Activated CD8-positive, alpha-beta memory T cell treated with anti-CD3 and anti-CD28 coated beads, Interleukin-2, amount 10 ng/mL, durations not matched to agents 7 days and 5 days (primary cell): ENCODE data around the gene CANT1. TPM values are rescaled to one million over a fixed set of nuclear protein-coding genes. Genes with fewer than 3 reads are reported as not detected.

Experiments
- ATAC-seq: fragments of 150-1000 bp; cut with Tn5 transposase; one replicate; pipeline ENCODE4 v1.10.0; 2021; ENCODE audit warnings: moderate library complexity
- CTCF ChIA-PET: fragments of 350-600 bp; sonication (Branson Sonifier 250); formaldehyde crosslinking; loops from one replicate; lab custom pipeline; 2021; ENCODE audit warnings: antibody characterized with exemption; lab: Charles Lee
- DNase-seq: peaks from one replicate; pipeline ENCODE4 v3.0.0-alpha.2; 2020
- H3K27ac Mint-ChIP-seq: one replicate; pipeline ENCODE4 v1.8.0; 2021; ENCODE audit warnings: mild to moderate bottlenecking, mixed read lengths
- H3K27me3 Mint-ChIP-seq: one replicate; pipeline ENCODE4 v1.8.0; 2021; ENCODE audit warnings: mixed read lengths
- H3K36me3 Mint-ChIP-seq: one replicate; pipeline ENCODE4 v1.8.0; 2021; ENCODE audit warnings: mild to moderate bottlenecking, mixed read lengths
- H3K4me1 Mint-ChIP-seq: one replicate; pipeline ENCODE4 v1.8.0; 2021; ENCODE audit warnings: mixed read lengths
- H3K4me3 Mint-ChIP-seq: one replicate; pipeline ENCODE4 v1.8.0; 2021; ENCODE audit warnings: mild to moderate bottlenecking, moderate library complexity, mixed read lengths
- H3K9me3 Mint-ChIP-seq: one replicate; pipeline ENCODE4 v1.8.0; 2022; ENCODE audit warnings: low read depth, mixed read lengths
- total RNA-seq, 2 experiments: library from RNA; stranded (reverse); gene quantifications; one replicate each; pipeline ENCODE4 v1.2.3, GENCODE V29; 2021

Gene CANT1
- total RNA-seq, 2 experiments from 2014 or later, result 67.2 to 78.3 TPM

DNA sequence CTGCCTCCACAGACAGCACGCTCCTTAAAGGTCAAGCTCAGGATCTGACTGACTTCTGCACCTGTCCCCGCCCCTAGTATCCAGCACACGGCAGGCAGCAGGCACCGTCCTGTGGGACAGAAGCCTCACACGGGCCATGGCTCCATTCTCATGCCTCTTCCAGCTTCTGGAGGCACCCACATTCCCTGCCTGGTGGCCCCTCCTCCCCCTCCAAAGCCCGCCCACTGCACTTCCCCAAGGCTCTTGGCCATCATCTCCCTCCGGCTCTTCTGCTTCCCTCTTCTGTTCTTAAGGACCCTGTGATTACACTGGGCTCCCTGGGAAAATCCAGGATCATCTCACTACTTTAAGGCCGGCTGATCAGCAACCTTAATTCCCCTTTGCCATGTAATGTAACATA, 3.5 kb downstream of the CANT1 start:
- Mint-ChIP-seq H3K27me3 (no peaks in the 10 kb centered on the region), H3K9me3 (no peaks in the 10 kb centered on the region), H3K27ac (no peak overlapping the region), H3K36me3 (peaks cover 3% of the 10 kb centered on the region), H3K4me3 (no peak overlapping the region), H3K4me1 (peaks cover 44% of the 10 kb centered on the region)
- ATAC-seq (no peak), DNase-seq (no peak)
- CTCF ChIA-PET, result interaction anchor here (1.3 kb wide), 1 partner anchor 26 kb away, joined by 3 read pairs; the partner anchor contains the start of gene LGALS3BP

DNA sequence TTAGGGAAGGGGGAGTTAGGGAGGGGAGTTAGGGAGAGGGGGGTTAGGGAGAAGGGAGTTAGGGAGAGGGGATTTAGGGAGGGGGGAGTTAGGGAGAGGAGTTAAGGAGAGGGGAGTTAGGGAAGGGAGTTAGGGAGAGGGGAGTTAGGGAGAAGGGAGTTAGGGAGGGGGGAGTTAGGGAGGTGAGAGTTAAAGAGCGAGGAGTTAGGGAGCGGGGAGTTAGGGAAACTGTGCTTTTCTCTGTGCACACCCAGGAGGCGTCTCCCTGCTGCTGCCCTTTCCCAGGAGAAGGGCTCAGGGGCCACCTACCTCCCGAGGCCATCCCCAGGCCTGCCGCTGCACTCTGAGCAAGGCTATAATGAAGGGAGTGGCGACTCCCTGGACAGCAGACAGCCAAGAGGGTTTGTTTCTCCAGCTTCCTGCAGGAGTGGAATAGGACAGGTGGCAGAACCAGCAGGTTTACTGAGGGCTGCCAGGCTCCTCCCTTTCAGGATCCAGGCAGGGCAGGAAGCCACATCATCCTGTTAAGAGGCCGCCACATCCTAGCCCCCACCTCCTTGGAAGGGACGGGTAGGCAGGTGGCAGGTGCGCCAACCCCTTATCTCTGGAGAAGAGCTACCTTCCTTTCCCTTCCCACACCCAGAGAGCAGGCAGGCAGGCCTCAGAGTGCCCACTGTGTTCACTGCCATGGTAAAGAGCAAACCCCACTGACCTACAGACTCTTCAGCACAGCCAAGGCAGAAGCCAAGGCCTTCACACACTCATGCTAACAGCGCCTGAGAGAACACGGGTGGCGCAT, 4.3 kb downstream of the CANT1 start:
- H3K27ac Mint-ChIP-seq, result no peak overlapping the region
- CTCF ChIA-PET, result no interaction called here
- DNase-seq (no peak), ATAC-seq (no peak)
- no peak overlapping the region for H3K4me3 Mint-ChIP-seq
- no peaks in the 10 kb centered on the region for H3K27me3 Mint-ChIP-seq
- no peaks in the 10 kb centered on the region for H3K9me3 Mint-ChIP-seq
- peaks cover 41% of the 10 kb centered on the region for H3K4me1 Mint-ChIP-seq
- peaks cover 3% of the 10 kb centered on the region for H3K36me3 Mint-ChIP-seq

DNA sequence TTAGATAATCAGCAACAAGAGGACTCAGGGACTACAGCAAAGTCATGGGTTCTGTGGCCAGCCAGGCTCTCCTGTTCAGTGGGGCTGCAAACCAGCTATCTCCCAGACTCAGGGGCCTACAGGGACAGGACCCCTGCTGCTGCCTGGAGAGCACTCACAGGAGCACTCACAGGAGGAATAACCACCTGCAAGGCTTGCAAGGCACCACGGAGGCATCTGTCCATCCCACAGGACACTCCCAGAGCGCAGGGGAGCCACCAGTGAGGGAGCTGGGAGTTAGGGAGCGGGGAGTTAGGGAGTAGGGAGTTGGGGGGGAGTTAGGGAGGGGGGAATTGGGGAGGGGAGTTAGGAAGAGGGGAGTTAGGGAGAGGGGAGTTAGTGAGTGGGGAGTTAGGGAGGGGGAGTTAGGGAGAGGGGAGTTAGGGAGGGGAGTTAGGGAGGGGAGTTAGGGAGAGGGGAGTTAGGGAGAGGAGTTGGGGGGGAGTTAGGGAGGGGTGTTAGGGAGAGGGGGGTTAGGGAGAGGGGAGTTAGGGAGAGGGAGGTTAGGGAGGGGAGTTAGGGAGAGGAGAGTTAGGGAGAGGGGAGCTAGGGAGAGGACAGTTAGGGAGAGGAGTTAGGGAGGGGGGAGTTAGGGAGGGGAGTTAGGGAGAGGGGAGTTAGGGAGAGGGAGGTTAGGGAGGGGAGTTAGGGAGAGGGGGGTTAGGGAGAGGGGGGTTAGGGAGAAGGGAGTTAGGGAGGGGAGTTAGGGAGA, 5.7 kb downstream of the CANT1 start:
- no peaks in the 10 kb centered on the region for H3K9me3 Mint-ChIP-seq
- H3K27ac Mint-ChIP-seq, result no peak overlapping the region
- CTCF ChIA-PET, result interaction anchor here (1.5 kb wide), 1 partner anchor 11 kb away, joined by 4 read pairs; no protein-coding TSS in a partner anchor
- peaks cover 5% of the 10 kb centered on the region for H3K36me3 Mint-ChIP-seq
- peaks cover 36% of the 10 kb centered on the region for H3K4me1 Mint-ChIP-seq
- no peak for DNase-seq
- no peaks in the 10 kb centered on the region for H3K27me3 Mint-ChIP-seq
- no peak overlapping the region for H3K4me3 Mint-ChIP-seq
- no peak for ATAC-seq

DNA sequence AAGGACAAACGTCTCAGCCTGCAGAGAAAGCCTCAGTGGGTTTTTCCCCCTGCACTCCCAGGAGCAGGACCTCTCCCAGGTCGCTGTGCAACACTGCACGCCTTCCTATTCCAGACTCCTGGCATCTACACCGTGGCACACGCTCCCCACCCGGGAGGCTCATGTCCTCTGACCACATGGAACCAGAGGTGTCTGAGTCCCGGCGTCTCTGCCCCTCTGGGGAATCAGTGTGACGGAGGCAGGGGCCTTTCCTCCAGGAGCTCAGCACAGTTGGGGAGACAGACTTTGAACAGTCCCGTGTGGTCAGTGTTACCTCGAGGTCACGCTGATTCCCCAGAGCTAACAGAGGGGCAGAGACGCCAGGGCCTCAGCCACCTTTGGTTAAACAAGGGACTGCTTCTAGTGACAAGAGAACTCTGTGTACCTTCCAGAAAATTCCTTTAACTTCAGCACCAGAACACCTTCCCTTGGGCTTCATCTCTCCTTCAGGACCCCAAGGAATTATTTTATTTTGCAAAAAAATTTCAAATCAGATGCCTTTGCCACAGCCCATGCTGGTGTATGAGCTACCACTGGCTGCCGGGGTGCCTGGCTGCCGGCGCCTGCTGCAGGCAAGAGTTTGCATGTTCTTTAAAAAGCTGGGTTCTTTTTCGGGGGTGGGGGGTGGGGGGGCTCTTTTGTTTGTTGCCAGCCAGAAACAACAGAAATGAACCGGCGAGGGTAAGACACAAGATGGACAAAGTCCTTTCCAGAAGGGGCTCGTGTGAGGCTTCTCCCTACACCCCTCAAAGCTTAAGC, 6.6 kb downstream of the CANT1 start:
- CTCF ChIA-PET, result interaction anchor here (1.5 kb wide), 1 partner anchor 10 kb away, joined by 4 read pairs; no protein-coding TSS in a partner anchor
- Mint-ChIP-seq H3K4me3 (no peak overlapping the region), H3K27me3 (no peaks in the 10 kb centered on the region), H3K27ac (no peak overlapping the region), H3K36me3 (peaks cover 5% of the 10 kb centered on the region), H3K4me1 (peaks cover 28% of the 10 kb centered on the region), H3K9me3 (no peaks in the 10 kb centered on the region)
- ATAC-seq (no peak), DNase-seq (no peak)

DNA sequence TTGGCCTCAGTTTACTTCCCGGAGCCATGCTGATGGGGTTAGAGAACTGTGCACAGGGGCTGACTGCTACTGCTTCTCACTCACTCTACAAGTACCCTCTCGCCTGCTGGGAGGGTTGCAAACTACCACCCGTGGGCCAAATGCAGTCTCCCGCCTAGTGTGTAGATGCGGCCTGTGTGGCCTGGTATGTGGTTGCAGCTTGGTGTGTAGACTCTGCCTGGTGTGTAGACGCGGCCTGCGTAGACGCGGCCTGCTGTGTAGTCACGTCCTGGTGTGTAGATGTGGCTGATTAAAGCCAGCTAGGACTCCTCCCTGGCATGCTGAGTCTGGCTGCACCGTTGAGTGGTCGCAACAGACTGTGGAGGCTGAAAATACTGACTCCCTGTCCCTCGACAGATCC, 7.3 kb downstream of the CANT1 start:
- Mint-ChIP-seq H3K9me3 (no peaks in the 10 kb centered on the region), H3K4me1 (peaks cover 21% of the 10 kb centered on the region), H3K36me3 (peaks cover 7% of the 10 kb centered on the region), H3K4me3 (no peak overlapping the region), H3K27ac (no peak overlapping the region), H3K27me3 (no peaks in the 10 kb centered on the region)
- CTCF ChIA-PET, result interaction anchor here (1.5 kb wide), 1 partner anchor 9 kb away, joined by 4 read pairs; no protein-coding TSS in a partner anchor
- DNase-seq (no peak), ATAC-seq (no peak)

DNA sequence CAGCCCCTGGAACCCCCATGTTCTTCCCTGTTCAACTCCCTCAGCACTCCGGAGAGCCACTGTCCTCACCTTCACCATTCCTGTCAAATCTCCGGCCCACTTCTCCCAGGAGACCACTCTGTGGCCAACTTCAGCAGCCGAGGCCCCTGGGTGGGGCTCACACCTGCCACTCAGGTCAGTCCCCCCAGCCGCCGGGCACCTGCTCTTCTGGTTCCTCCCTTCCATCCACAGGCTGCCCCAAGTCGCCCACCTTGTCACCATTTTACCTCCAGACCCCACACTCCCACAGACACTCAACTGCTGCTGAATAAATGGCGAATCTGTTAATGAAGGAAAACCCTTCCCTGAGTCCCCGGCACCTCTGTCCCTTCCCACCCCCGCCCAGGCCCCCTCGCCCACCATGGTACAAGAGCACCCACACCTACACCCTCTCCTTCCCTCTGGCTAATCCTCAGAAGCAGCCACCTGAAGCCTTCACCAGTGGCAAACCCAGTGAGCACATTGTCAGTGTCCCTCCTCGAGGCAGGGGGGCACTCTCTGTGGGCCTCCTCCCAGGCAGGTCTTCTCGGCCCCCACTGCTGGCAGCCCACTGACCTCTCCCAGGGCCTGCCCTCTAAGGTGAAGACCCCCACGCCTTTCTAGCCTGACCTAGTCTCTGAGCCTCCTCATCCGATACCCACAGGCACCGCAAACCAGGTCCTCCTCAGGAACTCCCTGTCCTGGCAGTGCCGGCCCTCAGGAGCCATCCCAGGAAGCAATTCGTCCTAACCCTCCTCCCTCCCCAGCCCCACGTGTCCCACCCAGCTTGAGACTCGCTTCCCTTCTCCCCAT, 8.2 kb downstream of the CANT1 start:
- CTCF ChIA-PET, result no interaction called here
- DNase-seq, result no peak
- H3K4me3 Mint-ChIP-seq, result no peak overlapping the region
- peaks cover 13% of the 10 kb centered on the region for H3K4me1 Mint-ChIP-seq
- H3K27ac Mint-ChIP-seq, result no peak overlapping the region
- H3K36me3 Mint-ChIP-seq, result peaks cover 11% of the 10 kb centered on the region
- no peaks in the 10 kb centered on the region for H3K9me3 Mint-ChIP-seq
- no peak for ATAC-seq
- no peaks in the 10 kb centered on the region for H3K27me3 Mint-ChIP-seq

DNA sequence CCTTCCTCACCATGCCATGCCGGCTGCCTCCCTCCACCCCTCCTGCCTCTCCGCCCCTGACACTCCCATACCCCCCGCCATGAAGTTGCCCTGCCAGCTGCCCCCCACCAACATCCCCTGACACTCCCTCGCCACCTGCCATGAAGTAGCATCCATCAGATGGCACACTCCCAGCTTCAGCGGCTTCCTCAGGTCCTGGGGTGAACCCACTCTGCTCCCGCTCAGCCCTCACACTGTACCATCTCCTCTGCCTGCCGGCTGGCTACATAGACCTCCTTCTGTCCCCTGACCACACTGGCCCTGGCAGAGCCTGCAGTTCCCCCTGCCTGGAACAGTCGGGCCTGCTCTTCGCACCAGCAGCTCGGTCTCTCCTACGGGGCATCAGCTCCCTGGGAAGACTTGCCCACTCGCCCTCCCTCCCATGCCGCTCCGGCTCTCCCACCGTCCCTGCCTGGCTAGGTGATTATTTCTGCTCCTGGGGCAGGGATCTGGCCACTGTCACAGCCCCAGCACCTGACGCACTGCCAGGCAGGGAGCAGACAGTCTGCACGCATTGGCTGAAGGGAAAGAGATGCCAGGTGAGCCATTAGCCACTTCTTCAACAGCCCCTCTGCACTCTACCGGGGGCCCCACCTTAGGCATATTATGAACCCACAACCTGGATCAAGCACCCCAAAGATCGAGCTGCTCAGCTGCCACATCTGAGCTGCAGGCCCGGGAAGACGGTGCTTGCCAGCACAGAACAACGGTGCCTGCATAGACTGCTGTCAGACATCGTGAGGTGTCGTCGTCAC, 9.0 kb downstream of the CANT1 start:
- peaks cover 15% of the 10 kb centered on the region for H3K36me3 Mint-ChIP-seq
- no peak for ATAC-seq
- CTCF ChIA-PET, result interaction anchor here (0.5 kb wide), 1 partner anchor 155 kb away, joined by 3 read pairs; no protein-coding TSS in a partner anchor
- no peak overlapping the region for H3K4me3 Mint-ChIP-seq
- H3K4me1 Mint-ChIP-seq, result peaks cover 5% of the 10 kb centered on the region
- no peaks in the 10 kb centered on the region for H3K9me3 Mint-ChIP-seq
- H3K27me3 Mint-ChIP-seq, result no peaks in the 10 kb centered on the region
- no peak overlapping the region for H3K27ac Mint-ChIP-seq
- DNase-seq, result no peak

DNA sequence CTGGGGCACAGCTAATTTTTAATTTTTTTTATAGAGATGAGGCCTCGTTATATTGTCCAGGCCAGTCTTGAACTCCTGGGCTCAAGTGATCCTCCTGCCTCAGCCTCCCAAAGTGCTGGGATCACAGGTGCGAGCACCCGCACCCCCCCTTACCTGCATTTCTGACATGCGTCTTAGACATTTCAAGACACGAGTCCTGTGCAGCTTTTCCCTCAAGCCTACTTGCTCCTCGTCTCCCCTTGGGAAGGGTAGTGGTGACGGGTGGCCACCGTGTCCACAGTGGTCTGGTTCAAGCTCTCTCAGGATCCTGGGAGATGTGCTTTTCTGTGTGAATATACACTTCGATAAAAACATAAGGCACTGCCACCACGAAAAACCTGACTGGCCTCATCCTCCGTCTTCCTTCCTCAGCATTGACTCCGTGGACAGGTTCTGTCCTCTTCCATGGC, 9.6 kb downstream of the CANT1 start:
- no peak overlapping the region for H3K4me3 Mint-ChIP-seq
- DNase-seq (no peak), ATAC-seq (no peak)
- H3K27me3 Mint-ChIP-seq, result no peaks in the 10 kb centered on the region
- H3K4me1 Mint-ChIP-seq, result no peaks in the 10 kb centered on the region
- no peaks in the 10 kb centered on the region for H3K9me3 Mint-ChIP-seq
- H3K27ac Mint-ChIP-seq, result no peak overlapping the region
- peaks cover 20% of the 10 kb centered on the region for H3K36me3 Mint-ChIP-seq
- CTCF ChIA-PET, result interaction anchor here (0.5 kb wide), 1 partner anchor 154 kb away, joined by 3 read pairs; no protein-coding TSS in a partner anchor

DNA sequence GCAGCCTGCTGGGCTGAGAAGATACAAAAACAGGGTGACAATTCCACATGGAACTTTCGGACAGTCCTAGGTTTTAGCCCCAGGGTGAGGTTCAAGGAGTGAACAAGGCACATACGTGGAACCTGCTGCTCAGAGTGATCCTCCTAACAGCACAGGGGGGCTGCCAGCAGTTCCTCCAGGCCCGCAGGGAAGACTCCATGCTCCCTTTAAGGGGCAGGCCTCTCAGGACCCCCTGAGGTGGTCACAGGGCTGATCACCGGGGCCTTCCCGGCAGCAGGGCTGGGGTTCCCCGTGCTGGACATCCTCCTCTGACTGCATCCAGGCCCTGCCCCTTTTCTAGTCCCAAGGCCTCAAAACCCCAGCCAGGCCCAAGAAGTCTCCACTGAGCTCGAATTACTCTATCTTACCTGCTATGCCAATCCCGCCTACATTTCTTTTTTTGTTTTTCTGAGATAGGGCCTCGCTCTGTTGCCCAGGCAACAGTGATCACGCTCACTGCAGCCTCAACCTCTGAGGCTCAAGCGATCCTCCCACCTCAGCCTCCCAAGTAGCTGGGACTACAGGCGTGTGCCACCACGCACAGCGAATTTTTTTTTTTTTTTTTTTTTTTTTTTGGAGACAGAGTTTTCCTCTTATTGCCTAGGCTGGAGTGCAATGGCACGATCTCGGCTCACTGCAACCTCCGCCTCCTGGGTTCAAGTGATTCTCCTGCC, 10.4 kb downstream of the CANT1 start:
- H3K27ac Mint-ChIP-seq, result no peak overlapping the region
- CTCF ChIA-PET, result no interaction called here

DNA sequence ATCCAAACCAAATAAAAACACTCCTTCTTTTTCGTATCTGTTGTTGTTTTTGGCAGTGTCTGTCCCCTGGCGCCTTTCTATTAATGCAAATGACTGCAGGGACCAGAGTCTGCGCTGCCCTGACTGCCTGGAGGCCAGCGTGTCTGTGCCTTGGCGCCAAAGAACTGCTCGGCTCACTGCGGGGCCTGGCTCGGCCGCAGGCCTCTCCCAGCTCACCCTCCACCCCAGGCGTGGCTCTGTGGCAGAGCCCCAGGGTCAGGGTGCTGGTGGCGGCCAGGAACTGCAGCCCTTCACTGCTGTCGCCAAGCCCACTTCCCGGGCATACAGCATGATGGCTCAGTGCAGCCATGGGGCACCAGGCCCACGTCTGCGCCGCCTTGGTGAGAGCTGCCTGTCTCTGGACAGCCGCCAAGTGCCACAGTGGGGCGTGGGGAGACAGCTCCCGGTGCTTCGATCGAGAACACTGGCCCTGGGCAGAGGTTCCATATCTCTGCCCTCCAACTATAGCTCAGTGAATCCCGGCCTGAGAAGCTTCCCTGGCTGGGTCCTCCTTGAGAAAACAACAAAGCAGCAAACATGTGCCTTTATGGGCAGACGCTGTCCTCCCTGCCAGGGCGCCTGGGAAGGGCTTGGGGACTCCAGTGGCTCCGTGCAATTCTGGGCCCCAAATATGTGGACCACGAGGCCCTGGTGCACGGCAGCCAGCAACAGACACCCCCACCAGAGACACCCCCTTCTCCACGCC, 11.1 kb downstream of the CANT1 start:
- H3K27ac Mint-ChIP-seq, result no peak overlapping the region
- no peaks in the 10 kb centered on the region for H3K27me3 Mint-ChIP-seq
- no peak overlapping the region for H3K4me3 Mint-ChIP-seq
- no peaks in the 10 kb centered on the region for H3K9me3 Mint-ChIP-seq
- H3K4me1 Mint-ChIP-seq, result no peaks in the 10 kb centered on the region
- DNase-seq, result no peak
- CTCF ChIA-PET, result no interaction called here
- ATAC-seq, result no peak
- peaks cover 25% of the 10 kb centered on the region for H3K36me3 Mint-ChIP-seq

More for the DNA sequence above, 10.4 kb downstream of the CANT1 start:
- Mint-ChIP-seq H3K36me3 (peaks cover 23% of the 10 kb centered on the region), H3K27me3 (no peaks in the 10 kb centered on the region), H3K4me1 (no peaks in the 10 kb centered on the region), H3K4me3 (no peak overlapping the region), H3K9me3 (no peaks in the 10 kb centered on the region)
- ATAC-seq (no peak), DNase-seq (no peak)

DNA sequence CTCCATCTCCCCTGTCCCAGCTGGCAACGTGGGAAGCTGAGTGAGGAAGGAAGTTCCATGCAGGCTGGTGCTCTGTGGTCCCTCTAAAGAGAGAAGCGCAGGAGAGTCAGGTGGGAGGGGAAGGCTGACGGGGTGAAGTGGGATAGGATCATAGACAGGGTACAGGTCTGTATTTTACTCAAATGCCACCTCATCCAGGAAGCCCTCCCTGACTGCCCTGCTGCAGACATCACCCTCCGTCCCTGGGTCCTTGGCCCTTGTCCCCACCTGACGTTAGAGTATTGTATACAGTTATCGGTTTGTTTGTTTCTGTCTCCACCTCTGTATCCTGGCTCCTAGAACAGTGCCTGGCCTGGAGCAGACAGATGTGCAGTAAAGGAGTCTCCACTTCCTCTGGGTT, 11.7 kb downstream of the CANT1 start:
- no peak overlapping the region for H3K4me3 Mint-ChIP-seq
- DNase-seq, result no peak
- ATAC-seq, result no peak

More for the DNA sequence above, 11.7 kb downstream of the CANT1 start:
- H3K36me3 Mint-ChIP-seq, result peaks cover 30% of the 10 kb centered on the region
- no peak overlapping the region for H3K27ac Mint-ChIP-seq
- no peaks in the 10 kb centered on the region for H3K9me3 Mint-ChIP-seq
- H3K4me1 Mint-ChIP-seq, result no peaks in the 10 kb centered on the region
- CTCF ChIA-PET, result no interaction called here
- no peaks in the 10 kb centered on the region for H3K27me3 Mint-ChIP-seq
